Activated naive CD8-positive, alpha-beta T cell treated with anti-CD3 and anti-CD28 coated beads, Interleukin-2, amount 50 U/mL, for 24 hours (primary cell): ENCODE data around the gene ZNF12.
"Not testable (repeated sequence)": the region's sequence is repeated elsewhere in the genome, so short reads cannot be mapped to it uniquely, and the experiment has no call there.

Experiments
- ATAC-seq: fragments of 150-1000 bp; cut with Tn5 transposase; one replicate; pipeline ENCODE4 v1.10.0; 2021
- DNase-seq: peaks from one replicate; pipeline ENCODE4 v3.0.0; 2021
- H3K27ac Mint-ChIP-seq: one replicate; pipeline ENCODE4 v1.8.0; 2021; ENCODE audit warnings: mild to moderate bottlenecking, mixed read lengths
- H3K27me3 Mint-ChIP-seq: one replicate; pipeline ENCODE4 v1.8.0; 2021; ENCODE audit warnings: mixed read lengths
- H3K36me3 Mint-ChIP-seq: one replicate; pipeline ENCODE4 v1.8.0; 2021; ENCODE audit warnings: low read depth, mixed read lengths
- H3K4me1 Mint-ChIP-seq: one replicate; pipeline ENCODE4 v1.8.0; 2021; ENCODE audit warnings: mixed read lengths
- H3K4me3 Mint-ChIP-seq: one replicate; pipeline ENCODE4 v1.8.0; 2021; ENCODE audit warnings: mild to moderate bottlenecking, moderate library complexity, mixed read lengths
- H3K9me3 Mint-ChIP-seq: one replicate; pipeline ENCODE4 v1.8.0; 2021; ENCODE audit warnings: mixed read lengths

Gene ZNF12

DNA sequence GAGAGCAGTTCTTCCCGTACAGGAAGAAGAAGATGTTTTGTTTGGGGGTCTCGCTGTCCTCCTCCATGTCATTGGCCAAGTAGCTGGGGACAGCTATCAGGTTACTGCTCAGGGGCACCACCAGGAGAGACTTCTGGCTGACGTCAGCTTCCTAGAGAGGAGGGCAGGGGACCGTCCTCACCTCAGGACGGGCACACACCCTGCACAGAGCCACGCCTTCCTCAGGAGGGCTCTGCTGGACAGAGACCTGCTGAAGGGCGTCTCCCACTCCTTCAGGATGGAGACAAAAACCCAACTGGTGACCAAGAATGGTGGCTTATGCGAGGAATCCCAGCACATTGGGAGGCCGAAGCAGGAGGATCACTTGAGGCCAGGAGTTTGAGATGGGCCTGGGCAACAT, 9.2 kb upstream of the ZNF12 start:
- not testable (repeated sequence) for H3K4me1 Mint-ChIP-seq, H3K9me3 Mint-ChIP-seq, DNase-seq, ATAC-seq, H3K36me3 Mint-ChIP-seq, H3K4me3 Mint-ChIP-seq, H3K27ac Mint-ChIP-seq
- peaks cover 20% of the 10 kb centered on the region for H3K27me3 Mint-ChIP-seq

DNA sequence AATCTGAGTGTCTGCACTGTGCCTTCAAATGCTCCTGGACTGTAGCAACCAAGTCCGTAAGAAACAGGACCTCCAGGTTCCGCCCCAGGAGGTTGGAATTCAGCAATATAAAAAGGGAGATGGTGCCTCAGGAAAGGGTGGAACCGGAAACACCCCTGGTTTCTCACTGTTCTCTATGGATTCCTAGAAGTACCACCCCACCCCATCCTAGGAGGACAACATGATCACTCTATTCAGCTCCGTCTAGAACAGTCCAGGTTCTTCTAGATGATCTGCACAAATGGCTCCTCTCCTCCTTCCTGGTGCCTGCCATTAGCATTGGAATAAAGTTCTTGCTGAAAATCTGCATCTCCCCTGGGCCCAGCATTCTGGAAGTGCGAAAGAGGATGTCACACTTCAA, 7.6 kb upstream of the ZNF12 start:
- ATAC-seq (no peak), DNase-seq (no peak)
- Mint-ChIP-seq H3K27ac (no peak overlapping the region), H3K4me3 (no peak overlapping the region), H3K36me3 (no peaks in the 10 kb centered on the region), H3K9me3 (no peaks in the 10 kb centered on the region), H3K4me1 (no peaks in the 10 kb centered on the region), H3K27me3 (peaks cover 18% of the 10 kb centered on the region)

DNA sequence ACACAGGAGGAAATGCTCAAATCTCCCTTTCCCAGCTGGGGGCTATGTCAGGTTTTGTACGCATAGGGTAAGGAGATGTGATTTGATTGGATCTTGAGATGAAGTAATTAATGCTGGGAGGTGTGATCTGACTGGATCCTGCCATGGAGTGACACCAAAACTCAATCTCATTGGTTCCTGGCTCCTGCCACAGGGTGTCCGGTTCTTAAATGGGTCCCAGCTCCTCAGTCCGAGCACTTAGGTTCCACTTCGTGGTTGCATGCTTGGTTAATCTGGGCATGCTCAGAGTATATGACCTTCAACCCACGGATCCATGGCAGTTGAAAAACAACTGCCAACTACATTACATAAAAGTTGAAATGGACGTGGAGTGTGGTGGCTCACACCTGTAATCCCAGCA, 3.1 kb upstream of the ZNF12 start:
- Mint-ChIP-seq H3K4me3 (no peak overlapping the region), H3K4me1 (peaks cover 20% of the 10 kb centered on the region), H3K36me3 (peaks cover 19% of the 10 kb centered on the region), H3K27ac (no peak overlapping the region), H3K27me3 (no peaks in the 10 kb centered on the region), H3K9me3 (peaks cover 11% of the 10 kb centered on the region)
- DNase-seq (peak; percentile 18), ATAC-seq (no peak)

DNA sequence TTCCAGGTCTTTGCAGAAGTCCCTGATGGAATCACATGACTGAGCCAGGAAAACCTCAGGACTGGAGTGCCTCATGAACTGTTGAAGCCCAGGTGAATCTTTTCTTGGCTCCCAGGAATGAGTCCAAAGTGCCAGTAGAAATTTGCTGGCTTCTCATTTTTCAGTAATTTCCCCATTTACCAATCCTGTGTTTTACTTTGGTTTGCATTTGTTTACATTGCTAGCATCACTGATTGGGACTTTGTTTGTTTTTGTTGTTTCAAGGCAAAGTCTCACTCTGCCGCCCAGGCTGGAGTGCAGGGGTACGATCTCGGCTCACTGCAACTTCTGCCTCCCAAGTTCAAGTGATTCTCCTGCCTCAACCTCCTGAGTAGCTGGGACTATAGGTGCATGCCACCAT, 1.6 kb upstream of the ZNF12 start:
- Mint-ChIP-seq H3K4me3 (peak overlapping the region; percentile 90), H3K27me3 (no peaks in the 10 kb centered on the region), H3K9me3 (peaks cover 18% of the 10 kb centered on the region), H3K36me3 (peaks cover 31% of the 10 kb centered on the region), H3K4me1 (peaks cover 32% of the 10 kb centered on the region), H3K27ac (no peak overlapping the region)
- DNase-seq (no peak), ATAC-seq (no peak)

DNA sequence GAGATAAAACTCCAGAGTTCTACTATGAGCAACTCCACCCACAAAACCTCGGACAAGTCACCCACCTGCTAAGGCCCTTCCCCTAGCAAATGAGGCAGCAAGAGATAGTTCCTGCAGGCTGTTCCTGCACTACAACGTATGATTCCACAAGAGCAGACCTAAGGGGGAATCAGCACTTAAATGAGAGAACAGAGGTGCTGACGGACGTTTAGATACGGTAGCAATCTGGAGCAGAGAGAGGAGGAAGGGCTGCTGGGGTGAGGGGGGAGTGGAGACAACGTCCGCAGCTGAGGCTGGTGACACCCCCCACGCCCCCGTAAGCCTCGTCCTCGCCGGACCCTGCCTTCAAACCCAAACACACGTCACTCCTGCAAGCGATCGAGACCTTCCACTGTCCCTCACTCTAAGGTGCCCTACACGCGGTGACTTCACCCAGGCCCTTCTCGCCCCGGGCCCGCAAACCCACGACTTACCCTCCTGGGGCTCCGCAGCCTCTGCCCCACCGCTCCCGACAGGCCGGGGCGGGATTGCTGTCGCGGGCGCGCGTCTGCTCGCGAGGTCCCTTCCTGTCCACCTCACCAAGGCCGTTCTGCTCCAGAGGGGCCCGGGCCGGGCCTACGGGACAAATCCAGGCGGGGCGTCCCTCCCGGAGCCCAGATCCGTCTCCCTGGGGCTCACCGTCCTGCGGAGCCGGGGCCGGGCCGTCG, 635 bp downstream of the ZNF12 start:
- ATAC-seq (peak; percentile 27), DNase-seq (peak; percentile 29)
- H3K4me3 Mint-ChIP-seq, result peak overlapping the region; percentile 90
- H3K36me3 Mint-ChIP-seq, result peaks cover 37% of the 10 kb centered on the region
- H3K27ac Mint-ChIP-seq, result peak overlapping the region; percentile 94
- H3K4me1 Mint-ChIP-seq, result peaks cover 44% of the 10 kb centered on the region
- H3K27me3 Mint-ChIP-seq, result no peaks in the 10 kb centered on the region
- peaks cover 33% of the 10 kb centered on the region for H3K9me3 Mint-ChIP-seq

DNA sequence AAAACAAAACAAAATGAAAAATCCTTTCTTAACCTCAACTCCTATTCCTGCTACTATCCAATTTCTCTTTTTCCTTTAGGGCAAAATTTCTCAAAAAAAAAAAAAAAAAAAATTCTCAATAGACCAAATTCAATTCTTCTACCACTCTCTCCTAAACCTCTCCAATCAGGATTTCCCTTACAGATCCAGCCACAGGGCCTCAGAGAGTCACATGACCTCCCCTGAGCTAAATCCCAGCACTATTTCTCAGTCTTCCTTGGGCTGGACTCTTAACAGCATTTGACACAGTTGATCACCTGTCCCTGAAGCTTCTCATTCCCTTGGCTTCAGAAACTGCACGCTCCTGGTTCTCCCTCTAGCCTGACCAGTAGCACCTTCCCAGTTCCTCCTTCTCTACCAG, 4.9 kb downstream of the ZNF12 start:
- Mint-ChIP-seq H3K4me1 (peaks cover 38% of the 10 kb centered on the region), H3K9me3 (peaks cover 49% of the 10 kb centered on the region), H3K27ac (no peak overlapping the region), H3K4me3 (no peak overlapping the region), H3K27me3 (no peaks in the 10 kb centered on the region), H3K36me3 (peaks cover 33% of the 10 kb centered on the region)
- DNase-seq (no peak), ATAC-seq (no peak)

DNA sequence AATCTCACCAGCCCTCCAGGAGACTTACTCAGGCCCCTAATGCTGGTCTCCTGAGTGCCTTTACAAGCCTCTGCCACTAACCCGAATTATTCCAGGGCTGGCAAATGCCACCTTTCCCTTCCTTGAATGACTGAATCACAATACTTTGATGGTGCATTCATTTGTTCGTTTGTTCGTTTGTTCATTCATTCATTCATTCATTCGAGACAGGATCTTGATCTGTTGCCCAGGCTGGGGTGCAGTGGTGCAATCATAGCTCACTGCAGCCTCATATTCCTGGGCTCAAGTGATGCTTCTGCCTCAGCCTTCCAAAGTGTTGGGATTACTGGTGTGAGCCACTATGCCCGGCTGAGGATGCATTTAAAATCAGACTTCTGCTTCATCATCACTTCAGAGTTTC, 6.0 kb downstream of the ZNF12 start:
- no peak for ATAC-seq
- Mint-ChIP-seq H3K27me3 (no peaks in the 10 kb centered on the region), H3K4me1 (peaks cover 34% of the 10 kb centered on the region), H3K9me3 (peaks cover 49% of the 10 kb centered on the region), H3K36me3 (peaks cover 28% of the 10 kb centered on the region), H3K4me3 (no peak overlapping the region), H3K27ac (no peak overlapping the region)
- no peak for DNase-seq

DNA sequence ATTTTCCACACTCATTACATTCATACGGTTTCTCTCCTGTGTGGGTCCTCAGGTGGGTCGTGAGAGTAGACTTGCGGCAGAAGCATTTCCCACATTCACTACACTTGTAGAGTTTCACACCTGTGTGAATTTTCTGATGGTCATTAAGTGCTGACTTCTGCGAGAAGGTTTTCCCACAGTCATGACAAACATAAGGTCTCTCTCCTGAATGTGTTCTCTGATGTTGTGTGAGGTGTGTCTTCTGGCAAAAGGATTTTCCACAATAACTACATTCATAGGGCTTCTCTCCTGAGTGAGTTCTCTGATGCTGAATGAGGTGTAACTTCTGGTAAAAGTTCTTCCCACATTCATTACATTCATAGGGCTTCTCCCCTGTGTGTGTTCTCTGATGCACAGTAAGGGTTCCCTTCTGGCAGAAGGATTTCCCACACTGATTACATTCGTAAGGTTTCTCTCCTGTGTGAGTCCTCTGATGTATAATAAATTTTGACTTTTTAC, 15.1 kb downstream of the ZNF12 start:
- H3K9me3 Mint-ChIP-seq, result peaks cover 63% of the 10 kb centered on the region
- DNase-seq (no peak), ATAC-seq (no peak)
- no peaks in the 10 kb centered on the region for H3K36me3 Mint-ChIP-seq
- no peak overlapping the region for H3K4me3 Mint-ChIP-seq
- H3K27me3 Mint-ChIP-seq, result no peaks in the 10 kb centered on the region
- no peak overlapping the region for H3K27ac Mint-ChIP-seq
- H3K4me1 Mint-ChIP-seq, result no peaks in the 10 kb centered on the region

DNA sequence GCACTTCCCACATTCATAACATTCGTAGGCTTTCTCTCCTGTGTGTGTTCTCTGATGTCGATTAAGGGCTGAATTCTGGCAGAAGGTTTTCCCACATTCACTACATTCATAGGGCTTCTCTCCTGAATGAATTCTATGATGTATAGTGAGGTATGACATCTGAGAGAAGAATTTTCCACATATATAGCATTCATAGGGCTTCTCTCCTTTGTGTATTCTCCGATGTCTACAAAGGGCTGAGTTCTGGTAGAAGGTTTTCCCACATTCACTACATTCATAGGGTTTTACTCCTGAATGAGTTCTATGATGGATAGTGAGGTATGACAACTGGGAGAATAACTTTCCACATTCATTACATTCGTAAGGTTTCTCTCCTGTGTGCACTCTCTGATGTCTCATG, 15.6 kb downstream of the ZNF12 start:
- Mint-ChIP-seq H3K27ac (no peak overlapping the region), H3K4me1 (no peaks in the 10 kb centered on the region), H3K36me3 (no peaks in the 10 kb centered on the region), H3K27me3 (no peaks in the 10 kb centered on the region), H3K4me3 (no peak overlapping the region), H3K9me3 (peaks cover 68% of the 10 kb centered on the region)
- DNase-seq (no peak), ATAC-seq (no peak)

DNA sequence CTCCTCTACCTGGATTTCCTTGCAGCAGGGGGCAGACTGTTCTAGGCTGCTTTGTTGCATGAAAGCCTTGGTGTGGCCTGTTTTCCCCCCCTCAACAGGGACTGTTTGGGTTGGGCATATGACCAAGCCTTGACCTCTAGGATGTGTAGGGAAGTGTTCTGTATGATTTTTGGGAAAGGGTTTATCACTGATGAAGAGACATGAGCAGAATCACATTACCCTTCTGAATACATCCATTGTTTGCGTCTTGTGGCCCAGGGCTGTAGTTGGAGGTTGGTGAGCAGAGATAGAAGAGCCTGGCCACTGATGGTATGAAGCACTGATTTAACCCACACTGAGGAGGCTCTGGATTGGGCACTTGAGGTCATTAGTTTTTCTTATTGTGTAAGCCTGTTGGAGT, 26.6 kb downstream of the ZNF12 start:
- Mint-ChIP-seq H3K27ac (no peak overlapping the region), H3K4me3 (no peak overlapping the region), H3K4me1 (no peaks in the 10 kb centered on the region), H3K36me3 (peaks cover 38% of the 10 kb centered on the region), H3K27me3 (no peaks in the 10 kb centered on the region), H3K9me3 (peaks cover 70% of the 10 kb centered on the region)
- no peak for ATAC-seq
- no peak for DNase-seq

DNA sequence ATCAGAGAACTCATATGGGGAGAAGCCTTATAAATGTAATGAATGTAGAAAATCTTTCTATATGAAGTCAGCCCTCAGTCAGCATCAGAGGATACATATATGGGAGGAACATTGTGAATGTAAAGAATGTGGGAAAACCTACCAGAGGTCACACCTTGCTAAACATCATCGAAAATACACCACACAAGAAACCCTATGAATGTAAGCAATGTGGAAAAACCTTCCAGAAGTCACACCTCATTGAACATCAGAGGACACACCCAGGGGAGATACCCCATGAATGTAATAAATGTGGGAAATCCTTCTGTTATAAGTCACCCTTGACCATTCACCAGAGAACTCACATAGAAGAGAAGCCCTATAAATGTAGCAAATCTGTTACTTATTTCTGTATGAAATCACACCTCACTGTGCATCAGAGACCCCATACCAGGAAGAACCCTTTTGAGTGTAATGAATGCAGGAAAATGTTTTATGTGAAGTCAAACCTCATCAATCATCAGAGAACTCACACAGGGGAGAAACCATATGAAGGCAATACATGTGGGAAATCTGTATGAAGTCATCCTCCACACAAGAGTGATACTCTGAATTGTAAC, 30.8 kb downstream of the ZNF12 start:
- Mint-ChIP-seq H3K9me3 (peaks cover 64% of the 10 kb centered on the region), H3K4me3 (no peak overlapping the region), H3K27me3 (no peaks in the 10 kb centered on the region), H3K4me1 (no peaks in the 10 kb centered on the region), H3K27ac (no peak overlapping the region), H3K36me3 (peaks cover 43% of the 10 kb centered on the region)
- DNase-seq, result no peak
- ATAC-seq, result no peak

DNA sequence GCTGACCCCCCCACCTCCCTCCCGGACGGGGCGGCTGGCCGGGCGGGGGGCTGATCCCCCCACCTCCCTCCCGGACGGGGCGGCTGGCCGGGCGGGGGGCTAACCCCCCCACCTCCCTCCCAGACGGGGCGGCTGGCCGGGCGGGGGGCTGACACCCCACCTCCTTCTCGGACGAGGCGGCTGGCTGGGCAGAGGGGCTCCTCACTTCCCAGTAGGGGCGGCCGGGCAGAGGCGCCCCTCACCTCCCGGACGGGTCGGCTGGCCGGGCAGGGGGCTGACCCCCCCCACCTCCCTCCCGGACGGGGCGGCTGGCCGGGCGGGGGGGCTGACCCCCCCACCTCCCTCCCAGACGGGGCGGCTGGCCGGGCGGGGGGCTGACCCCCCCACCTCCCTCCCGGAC, 35.9 kb downstream of the ZNF12 start:
- not testable (repeated sequence) for H3K4me1 Mint-ChIP-seq, H3K4me3 Mint-ChIP-seq, H3K27ac Mint-ChIP-seq, DNase-seq, H3K27me3 Mint-ChIP-seq, ATAC-seq
- Mint-ChIP-seq H3K9me3 (peaks cover 52% of the 10 kb centered on the region), H3K36me3 (peaks cover 48% of the 10 kb centered on the region)

DNA sequence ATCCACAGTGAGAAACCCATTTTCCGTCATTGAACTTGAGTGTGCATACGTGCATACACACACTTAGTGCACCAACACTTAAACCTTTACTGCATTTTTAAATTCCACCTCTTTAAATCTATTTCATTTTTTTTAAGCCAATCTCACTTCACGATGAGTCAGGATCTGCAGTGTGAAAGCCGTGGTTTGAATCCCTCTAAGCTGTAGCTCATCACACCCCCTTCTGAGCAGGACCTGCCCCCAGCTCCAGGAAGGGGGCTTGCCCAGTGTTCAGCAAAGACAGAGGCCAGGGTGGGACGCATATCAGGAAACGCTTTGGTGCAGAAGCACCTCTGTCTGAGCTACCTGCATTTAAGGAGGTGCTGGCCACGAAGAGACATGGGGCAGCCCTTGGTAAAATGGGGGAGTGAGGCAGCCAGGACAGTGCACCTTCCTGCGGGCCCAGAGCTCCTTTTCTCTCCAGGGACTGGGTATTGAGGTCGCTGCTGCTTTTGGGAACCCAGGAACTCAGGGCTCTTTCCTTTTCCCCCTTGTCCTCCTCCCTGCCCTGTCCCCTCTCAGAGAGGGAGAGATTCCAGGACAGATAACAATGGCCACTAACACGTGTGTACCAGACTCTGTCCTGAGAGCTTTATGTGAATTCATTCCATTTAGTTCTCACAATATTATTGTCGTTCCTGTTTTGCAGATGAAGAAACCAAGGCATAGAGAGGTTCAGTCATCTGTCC, 48.0 kb downstream of the ZNF12 start:
- DNase-seq (no peak), ATAC-seq (peak; percentile 57)
- Mint-ChIP-seq H3K27me3 (peaks cover 2% of the 10 kb centered on the region), H3K4me3 (no peak overlapping the region), H3K27ac (no peak overlapping the region), H3K36me3 (peaks cover 10% of the 10 kb centered on the region), H3K9me3 (no peaks in the 10 kb centered on the region), H3K4me1 (peaks cover 4% of the 10 kb centered on the region)

DNA sequence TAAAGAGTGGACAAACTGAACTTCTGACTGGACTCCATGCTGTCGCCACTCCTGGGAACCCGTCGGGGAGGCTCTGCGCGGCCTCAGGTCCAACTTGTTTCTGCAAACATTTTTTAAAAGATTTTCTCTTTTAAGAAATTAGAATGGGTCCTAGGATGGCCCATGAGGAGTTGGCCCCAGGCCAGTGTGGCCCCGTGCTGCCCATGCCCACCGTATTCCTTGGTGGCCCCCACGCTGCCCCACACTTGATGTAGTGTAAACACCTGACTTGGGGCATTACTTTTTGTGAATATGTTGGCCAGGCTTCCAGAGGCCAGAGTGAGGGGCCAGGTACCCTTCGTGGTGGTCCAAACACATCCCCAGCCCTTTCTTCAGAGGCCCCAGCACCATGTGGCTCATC, 50.3 kb downstream of the ZNF12 start:
- no peak for ATAC-seq
- no peak for DNase-seq
- Mint-ChIP-seq H3K4me3 (no peak overlapping the region), H3K27me3 (peaks cover 2% of the 10 kb centered on the region), H3K4me1 (peaks cover 4% of the 10 kb centered on the region), H3K36me3 (peaks cover 18% of the 10 kb centered on the region), H3K27ac (no peak overlapping the region), H3K9me3 (no peaks in the 10 kb centered on the region)
